Natural killer cell treated with Interleukin-12 subunit alpha and Interleukin-12 subunit beta and Interleukin-15 and Interleukin-18, amount 100 ng/mL, for 72 hours (primary cell): ENCODE data around the gene GNG7. TPM values are rescaled to one million over a fixed set of nuclear protein-coding genes. Genes with fewer than 3 reads are reported as not detected.
A peak's percentile ranks its signal among the peaks of the same experiment; 100 is the strongest.
"Not testable (repeated sequence)": the region's sequence is repeated elsewhere in the genome, so short reads cannot be mapped to it uniquely, and the experiment has no call there.

Experiments used
- ATAC-seq, 2 donors: fragments of 150-1000 bp; cut with Tn5 transposase in 1 of 2; sonication (Bioruptor Pico), chemical (Tn5 transposase) in 1 of 2; 2 replicates each; pipeline ENCODE4 v1.10.0; 2021
- DNase-seq: peaks from one replicate; pipeline ENCODE4 v3.0.0; 2022; ENCODE audit warnings: low spot score
- H3K27ac Mint-ChIP-seq, 2 donors: 1 replicate in 1 of 2; 2 replicates in 1 of 2; pipeline ENCODE4 v1.8.0; 2022; ENCODE audit warnings: mixed read lengths in 2 of 2, mild to moderate bottlenecking in 1 of 2, moderate library complexity in 1 of 2
- H3K27me3 Mint-ChIP-seq, 2 donors: 1 replicate in 1 of 2; 2 replicates in 1 of 2; pipeline ENCODE4 v1.8.0; 2022; ENCODE audit warnings: mixed read lengths in 2 of 2
- H3K36me3 Mint-ChIP-seq: one replicate; pipeline ENCODE4 v1.8.0; 2022; ENCODE audit warnings: mixed read lengths
- H3K4me1 Mint-ChIP-seq, 2 donors: 1 replicate in 1 of 2; 2 replicates in 1 of 2; pipeline ENCODE4 v1.8.0; 2022; ENCODE audit warnings: low read depth in 2 of 2, mixed read lengths in 2 of 2, mild to moderate bottlenecking in 1 of 2
- H3K4me3 Mint-ChIP-seq: one replicate; pipeline ENCODE4 v1.8.0; 2022; ENCODE audit warnings: mixed read lengths
- H3K9me3 Mint-ChIP-seq: 2 replicates; pipeline ENCODE4 v1.8.0; 2022; ENCODE audit warnings: mixed read lengths
- total RNA-seq, 2 donors: library from RNA; stranded (reverse); gene quantifications; one replicate each; pipeline ENCODE4 v1.2.3, GENCODE V29; 2022

Gene GNG7
- total RNA-seq, 2 donors from 2014 or later = 0.26 to 0.59 TPM

DNA sequence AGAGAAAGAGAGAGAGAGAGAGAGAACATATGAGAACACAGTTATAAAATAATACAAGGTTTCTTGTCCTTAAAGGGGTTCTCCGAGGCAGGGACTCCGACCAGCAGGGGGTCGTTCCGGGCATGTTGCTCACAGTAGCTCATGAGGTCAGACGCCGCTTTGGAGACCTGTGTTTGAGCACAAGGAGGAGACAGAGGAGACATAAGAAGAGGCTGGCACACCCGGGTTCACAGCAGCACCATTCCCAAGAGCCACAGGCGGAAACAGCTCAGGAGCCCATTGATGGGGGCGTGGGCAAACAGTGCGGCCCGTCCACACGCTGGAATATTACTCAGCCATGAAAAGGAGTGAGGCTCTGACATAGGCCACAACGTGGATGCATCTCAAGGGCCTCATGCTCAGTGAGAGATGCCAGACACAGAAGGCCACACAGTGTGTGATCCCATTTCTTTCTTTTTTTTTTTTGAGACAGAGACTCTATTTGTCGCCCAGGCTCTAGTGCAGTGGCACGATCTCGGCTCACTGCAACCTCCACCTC lies 187.4 kb downstream of the GNG7 start:
- Mint-ChIP-seq H3K27ac (peak overlapping the region in 1 of 2 donors; percentile 38), H3K4me3 (no peak overlapping the region), H3K9me3 (no peaks in the 10 kb centered on the region), H3K36me3 (no peaks in the 10 kb centered on the region), H3K27me3 (no peaks in the 10 kb centered on the region), H3K4me1 (peaks cover 0 to 3% of the 10 kb centered on the region in 2 donors)
- DNase-seq (no peak), ATAC-seq (no peak)

- H3K27ac Mint-ChIP-seq = no peak overlapping the region
- ATAC-seq (no peak), DNase-seq (no peak)
- H3K4me1 Mint-ChIP-seq = peaks cover 0 to 9% of the 10 kb centered on the region in 2 donors
- no peaks in the 10 kb centered on the region for H3K36me3 Mint-ChIP-seq
- no peaks in the 10 kb centered on the region for H3K9me3 Mint-ChIP-seq
- H3K4me3 Mint-ChIP-seq = no peak overlapping the region
- no peaks in the 10 kb centered on the region for H3K27me3 Mint-ChIP-seq
These were observed 189.7 kb downstream of the GNG7 start for GRCh38 chr19:2512523-2513431.

GRCh38 chr19:2511991-2512390 lies 190.5 kb downstream of the GNG7 start:
- H3K36me3 Mint-ChIP-seq = no peaks in the 10 kb centered on the region
- no peak overlapping the region for H3K27ac Mint-ChIP-seq
- ATAC-seq (peak in 1 of 2 donors; percentile 24), DNase-seq (no peak)
- peaks cover 0 to 14% of the 10 kb centered on the region in 2 donors for H3K4me1 Mint-ChIP-seq
- no peaks in the 10 kb centered on the region for H3K27me3 Mint-ChIP-seq
- no peaks in the 10 kb centered on the region for H3K9me3 Mint-ChIP-seq
- no peak overlapping the region for H3K4me3 Mint-ChIP-seq

DNA sequence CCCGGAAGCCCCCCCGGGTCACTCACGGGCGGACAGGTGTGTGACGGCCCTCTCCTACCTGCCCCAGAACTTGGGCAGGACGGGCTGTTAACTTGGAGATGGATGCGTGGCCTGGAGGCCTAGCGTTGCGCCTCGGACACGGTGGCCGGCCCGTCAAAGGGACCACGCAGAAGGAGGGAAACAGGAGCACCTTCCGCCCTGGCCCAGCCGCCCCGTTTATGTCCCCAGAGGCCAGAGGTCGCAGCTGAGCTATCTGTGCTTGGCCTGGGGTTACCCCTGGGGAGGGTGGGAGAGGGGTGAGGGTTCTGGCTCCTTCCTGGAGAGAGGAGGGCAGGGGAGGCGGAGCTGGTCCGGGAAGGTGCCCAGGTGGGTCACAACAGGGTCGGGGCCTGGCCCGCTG lies 190.9 kb downstream of the GNG7 start:
- H3K4me1 Mint-ChIP-seq = peaks cover 0 to 15% of the 10 kb centered on the region in 2 donors
- no peak overlapping the region for H3K4me3 Mint-ChIP-seq
- peak overlapping the region in 1 of 2 donors; percentile 32 for H3K27ac Mint-ChIP-seq
- H3K36me3 Mint-ChIP-seq = no peaks in the 10 kb centered on the region
- no peaks in the 10 kb centered on the region for H3K9me3 Mint-ChIP-seq
- ATAC-seq (no peak), DNase-seq (no peak)
- no peaks in the 10 kb centered on the region for H3K27me3 Mint-ChIP-seq

DNA sequence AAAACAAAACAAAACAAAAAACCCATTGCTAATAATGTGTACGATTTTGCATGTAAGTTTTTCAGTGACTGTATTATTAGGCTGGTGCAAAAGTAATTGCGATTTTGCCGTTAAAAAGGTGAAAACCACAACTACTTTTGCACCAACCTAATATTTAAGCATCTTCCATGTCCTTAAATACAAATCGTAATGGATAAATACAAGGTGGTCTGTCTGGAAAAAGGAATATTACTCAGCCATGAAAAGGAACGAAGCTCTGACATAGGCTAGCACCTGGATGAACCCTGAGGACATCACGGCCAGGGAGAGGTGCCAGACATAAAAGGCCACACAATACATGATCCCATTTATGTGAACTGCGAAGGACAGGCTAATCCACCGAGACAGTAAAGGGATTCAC lies 193.4 kb downstream of the GNG7 start:
- H3K4me1 Mint-ChIP-seq = peaks cover under 1 to 17% of the 10 kb centered on the region in 2 donors

GRCh38 chr19:2507109-2507508 lies 195.4 kb downstream of the GNG7 start:
- Mint-ChIP-seq H3K4me1 (peaks cover 11 to 22% of the 10 kb centered on the region in 2 donors), H3K27ac (peak overlapping the region; percentile 55 to 78), H3K4me3 (peak overlapping the region; percentile 36), H3K9me3 (no peaks in the 10 kb centered on the region), H3K36me3 (no peaks in the 10 kb centered on the region), H3K27me3 (no peaks in the 10 kb centered on the region)
- peak; percentile 64 to 72 for ATAC-seq
- DNase-seq = no peak

More for the DNA sequence above, 193.4 kb downstream of the GNG7 start:
- H3K27ac Mint-ChIP-seq = no peak overlapping the region
- no peaks in the 10 kb centered on the region for H3K27me3 Mint-ChIP-seq
- DNase-seq (no peak), ATAC-seq (no peak)
- H3K36me3 Mint-ChIP-seq = no peaks in the 10 kb centered on the region
- no peaks in the 10 kb centered on the region for H3K9me3 Mint-ChIP-seq
- H3K4me3 Mint-ChIP-seq = no peak overlapping the region

DNA sequence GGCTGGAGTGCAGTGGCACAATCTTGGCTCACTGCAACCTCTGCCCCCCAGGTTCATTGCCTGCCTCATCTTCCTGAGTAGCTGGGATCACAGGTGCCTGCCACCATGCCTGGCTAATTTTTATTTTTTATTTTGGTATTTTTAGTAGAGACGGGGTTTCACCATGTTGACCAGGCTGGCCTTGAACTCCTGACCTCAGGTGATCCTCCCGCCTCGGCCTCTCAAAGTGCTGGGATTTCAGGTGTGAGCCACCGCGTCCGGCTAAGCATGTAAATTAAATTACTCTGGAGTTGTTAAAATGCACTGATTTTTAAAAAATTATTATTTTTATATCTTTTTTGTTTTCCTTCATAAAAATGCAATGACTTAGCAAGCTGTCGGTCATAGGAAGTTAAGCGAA lies 195.8 kb downstream of the GNG7 start:
- Mint-ChIP-seq H3K4me1 (peaks cover 11 to 22% of the 10 kb centered on the region in 2 donors), H3K27ac (peak overlapping the region in 1 of 2 donors; percentile 55)
- H3K4me3 Mint-ChIP-seq, H3K9me3 Mint-ChIP-seq, ATAC-seq, H3K36me3 Mint-ChIP-seq, DNase-seq, H3K27me3 Mint-ChIP-seq: not testable (repeated sequence)

DNA sequence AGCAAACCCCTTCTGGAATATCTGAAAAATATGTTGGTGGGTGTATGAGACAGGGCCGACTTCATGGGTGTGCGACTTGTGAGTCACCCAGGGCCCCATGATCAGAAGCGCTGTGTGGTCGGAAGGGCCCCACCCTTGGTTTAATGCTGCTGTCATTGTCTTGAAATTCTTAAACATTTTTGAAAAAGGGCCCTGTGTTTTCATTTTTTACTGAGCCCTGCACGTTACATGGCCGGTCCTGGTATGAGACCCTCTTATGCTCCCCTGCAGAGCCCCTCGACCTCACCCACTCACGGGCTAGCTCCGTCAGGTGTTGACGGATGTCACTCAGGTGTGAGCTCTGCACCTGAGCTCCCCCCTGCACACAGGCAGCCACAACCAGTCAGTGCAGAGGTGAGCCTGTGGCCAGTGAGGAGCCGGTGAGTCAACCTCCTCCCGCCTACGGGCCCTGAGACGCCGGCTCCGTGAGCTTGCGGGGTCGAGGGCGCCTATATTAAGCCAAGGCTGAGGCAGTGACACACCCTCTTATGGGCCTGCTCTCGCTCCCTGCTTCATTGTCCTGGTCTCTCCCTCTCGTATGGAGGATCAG lies 198.9 kb downstream of the GNG7 start:
- Mint-ChIP-seq H3K27ac (peak overlapping the region; percentile 73 to 76), H3K4me3 (peak overlapping the region; percentile 54), H3K27me3 (no peaks in the 10 kb centered on the region), H3K4me1 (peaks cover 11 to 18% of the 10 kb centered on the region in 2 donors), H3K9me3 (no peaks in the 10 kb centered on the region), H3K36me3 (no peaks in the 10 kb centered on the region)
- DNase-seq (no peak), ATAC-seq (peak; percentile 66 to 84)

GRCh38 chr19:2500841-2501261 lies 201.6 kb downstream of the GNG7 start:
- Mint-ChIP-seq H3K4me3 (no peak overlapping the region), H3K36me3 (no peaks in the 10 kb centered on the region), H3K9me3 (no peaks in the 10 kb centered on the region), H3K27me3 (no peaks in the 10 kb centered on the region), H3K27ac (no peak overlapping the region), H3K4me1 (peaks cover 8 to 11% of the 10 kb centered on the region in 2 donors)
- DNase-seq = no peak
- ATAC-seq = no peak

DNA sequence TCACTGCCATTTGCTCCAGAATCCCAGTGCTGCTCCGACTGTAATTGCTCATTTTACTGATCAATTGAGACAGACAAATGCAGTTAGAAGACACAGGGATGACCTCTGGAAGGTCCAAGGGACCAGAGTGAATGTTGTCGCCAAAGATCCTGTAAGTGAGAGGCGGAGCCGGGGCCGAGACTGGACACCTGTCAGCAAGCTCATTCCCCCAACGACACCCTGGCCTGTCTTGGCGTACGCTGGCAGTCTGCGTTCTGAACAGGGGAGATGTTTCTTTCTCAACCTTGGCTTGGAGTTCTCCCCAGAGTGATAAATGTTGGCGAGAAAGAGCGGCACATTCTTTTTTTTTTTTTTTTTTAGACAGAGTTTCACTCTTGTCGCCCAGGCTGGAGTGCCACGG lies 202.3 kb downstream of the GNG7 start:
- H3K9me3 Mint-ChIP-seq = no peaks in the 10 kb centered on the region
- H3K4me1 Mint-ChIP-seq = peaks cover 8 to 11% of the 10 kb centered on the region in 2 donors
- no peak overlapping the region for H3K27ac Mint-ChIP-seq
- DNase-seq (no peak), ATAC-seq (no peak)
- no peak overlapping the region for H3K4me3 Mint-ChIP-seq
- H3K27me3 Mint-ChIP-seq = no peaks in the 10 kb centered on the region
- H3K36me3 Mint-ChIP-seq = no peaks in the 10 kb centered on the region

DNA sequence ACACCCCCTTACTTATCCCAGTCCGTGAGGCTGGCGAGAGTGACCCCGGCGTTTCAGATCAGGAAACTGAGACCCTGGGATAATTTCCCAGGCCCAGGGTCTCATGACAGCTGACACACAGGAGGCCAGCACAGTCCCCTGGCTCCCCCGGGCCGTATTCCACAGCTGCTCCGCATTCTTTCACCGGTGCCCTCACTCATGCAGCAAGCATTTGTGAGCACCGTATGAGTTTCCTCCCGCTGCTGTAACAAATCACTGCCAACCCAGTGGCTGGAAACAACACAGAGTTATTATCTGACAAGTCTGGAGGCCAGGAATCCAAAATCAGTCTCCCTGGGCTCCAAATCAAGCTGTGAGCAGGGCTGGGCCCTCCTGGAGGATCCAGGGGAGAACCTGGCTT lies 205.3 kb downstream of the GNG7 start:
- peaks cover 0 to 5% of the 10 kb centered on the region in 2 donors for H3K27me3 Mint-ChIP-seq

DNA sequence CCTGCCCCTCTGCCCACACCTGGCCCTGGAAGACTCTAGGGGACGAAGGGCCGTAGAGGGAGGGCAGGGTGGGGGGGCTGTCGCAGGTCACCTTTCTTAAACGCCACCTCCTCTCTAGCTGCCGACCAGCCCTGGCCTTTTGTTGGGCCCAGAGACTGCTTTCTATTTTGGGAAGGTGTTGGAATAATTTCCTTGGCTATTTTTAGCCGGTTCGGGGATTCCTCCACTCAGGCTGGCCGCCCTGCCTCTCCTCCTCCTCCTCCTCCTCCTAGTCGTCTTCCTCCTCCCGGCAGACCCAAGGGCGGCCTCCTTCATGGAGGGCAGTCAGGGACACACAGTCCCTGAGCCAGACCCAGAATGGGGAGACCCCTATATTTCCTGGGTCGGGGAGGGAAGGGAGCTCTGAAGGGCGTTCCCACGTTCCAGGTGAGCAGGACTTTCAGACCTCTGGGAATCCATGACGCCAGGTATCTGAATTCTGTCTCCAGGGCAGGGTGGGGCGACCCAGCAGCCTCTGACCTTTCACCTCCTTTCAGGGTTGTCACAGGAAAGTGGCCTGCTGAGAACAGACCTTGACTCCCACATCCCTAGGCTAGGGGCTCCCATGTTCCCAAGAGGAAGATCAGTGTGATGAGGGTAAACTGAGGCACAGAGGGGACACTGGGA lies 206.7 kb downstream of the GNG7 start:
- Mint-ChIP-seq H3K4me3 (peak overlapping the region; percentile 51), H3K9me3 (no peaks in the 10 kb centered on the region), H3K36me3 (no peaks in the 10 kb centered on the region), H3K27me3 (peaks cover 0 to 11% of the 10 kb centered on the region in 2 donors), H3K4me1 (peaks cover 0 to 7% of the 10 kb centered on the region in 2 donors), H3K27ac (peak overlapping the region in 1 of 2 donors; percentile 51)
- ATAC-seq (peak in 1 of 2 donors; percentile 1), DNase-seq (no peak)

More for the DNA sequence above, 205.3 kb downstream of the GNG7 start:
- no peak for ATAC-seq
- DNase-seq = no peak
- no peaks in the 10 kb centered on the region for H3K9me3 Mint-ChIP-seq
- peaks cover 0 to 7% of the 10 kb centered on the region in 2 donors for H3K4me1 Mint-ChIP-seq
- H3K4me3 Mint-ChIP-seq = no peak overlapping the region
- no peak overlapping the region for H3K27ac Mint-ChIP-seq
- H3K36me3 Mint-ChIP-seq = no peaks in the 10 kb centered on the region

DNA sequence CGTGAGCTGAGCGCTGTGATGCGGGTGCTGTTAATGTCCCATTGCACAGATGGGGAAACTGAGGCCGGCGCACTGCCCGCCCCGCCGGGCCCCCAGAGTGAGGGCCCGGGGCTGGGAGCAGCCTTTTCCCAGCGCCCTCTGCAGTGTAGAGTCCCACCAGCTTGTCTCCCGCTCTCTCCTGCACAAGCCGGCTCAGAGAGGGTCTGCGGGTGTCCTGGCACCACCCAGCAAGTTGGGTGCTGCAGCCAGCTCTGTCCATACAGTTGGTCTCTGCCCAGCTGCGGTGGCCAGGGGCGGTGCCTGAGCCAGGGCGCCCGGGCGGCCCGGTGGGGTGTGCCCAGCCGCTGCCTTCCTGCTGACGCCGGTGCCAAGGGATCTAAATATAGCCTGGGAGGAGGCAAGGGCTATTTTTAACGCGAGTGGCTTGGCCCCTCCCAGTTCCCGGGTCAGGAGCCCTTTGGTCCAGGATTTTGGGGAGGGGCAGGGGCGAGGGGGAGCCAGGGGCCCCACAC lies 207.3 kb downstream of the GNG7 start:
- H3K36me3 Mint-ChIP-seq = no peaks in the 10 kb centered on the region
- H3K4me1 Mint-ChIP-seq = peaks cover 0 to 10% of the 10 kb centered on the region in 2 donors
- H3K9me3 Mint-ChIP-seq = no peaks in the 10 kb centered on the region
- ATAC-seq (peak; percentile 38 to 62), DNase-seq (no peak)
- H3K4me3 Mint-ChIP-seq = peak overlapping the region; percentile 68
- peaks cover 0 to 13% of the 10 kb centered on the region in 2 donors for H3K27me3 Mint-ChIP-seq
- H3K27ac Mint-ChIP-seq = no peak overlapping the region
